ENCODE results near the gene ABCC3. TPM values are rescaled to one million over a fixed set of nuclear protein-coding genes. Genes with fewer than 3 reads are reported as not detected.
"Not testable (repeated sequence)": the region's sequence is repeated elsewhere in the genome, so short reads cannot be mapped to it uniquely, and the experiment has no call there.

Gene ABCC3
- total RNA-seq, 1 donor from 2014 or later = 5.4 TPM

GRCh38 chr17:50676065-50676975 is 41.6 kb downstream of the ABCC3 start:
- intact Hi-C loops (cut with DNase I) = no loop called here
- ATAC-seq (no peak), DNase-seq (ENCODE audit: low spot score) (peak; percentile 57)

DNA sequence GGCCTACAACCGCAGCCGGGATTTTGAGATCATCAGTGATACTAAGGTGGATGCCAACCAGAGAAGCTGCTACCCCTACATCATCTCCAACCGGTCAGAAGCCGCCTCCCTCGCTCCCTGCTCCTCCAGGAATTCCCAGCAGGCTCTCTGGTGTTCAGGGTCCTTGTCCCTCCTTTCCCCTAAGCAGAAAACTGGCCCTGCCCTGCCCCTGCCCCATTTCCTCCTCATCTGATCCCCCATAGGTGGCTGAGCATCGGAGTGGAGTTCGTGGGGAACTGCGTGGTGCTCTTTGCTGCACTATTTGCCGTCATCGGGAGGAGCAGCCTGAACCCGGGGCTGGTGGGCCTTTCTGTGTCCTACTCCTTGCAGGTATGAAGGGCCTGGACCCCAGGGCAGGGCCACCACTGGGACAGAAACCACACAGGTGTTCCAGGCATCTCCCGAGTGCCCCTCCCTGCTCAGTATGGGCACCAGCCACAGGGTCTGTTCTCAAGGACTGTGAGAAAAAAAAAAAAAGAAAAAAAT is 43.2 kb downstream of the ABCC3 start:
- DNase-seq (ENCODE audit: low spot score) (peak; percentile 40), ATAC-seq (no peak)
- intact Hi-C loops (cut with DNase I) = no loop called here

- ATAC-seq (no peak), DNase-seq (ENCODE audit: low spot score) (peak; percentile 43)
- intact Hi-C loops (cut with DNase I) = no loop called here
Observed at GRCh38 chr17:50679008-50679544, 44.4 kb downstream of the ABCC3 start.

DNA sequence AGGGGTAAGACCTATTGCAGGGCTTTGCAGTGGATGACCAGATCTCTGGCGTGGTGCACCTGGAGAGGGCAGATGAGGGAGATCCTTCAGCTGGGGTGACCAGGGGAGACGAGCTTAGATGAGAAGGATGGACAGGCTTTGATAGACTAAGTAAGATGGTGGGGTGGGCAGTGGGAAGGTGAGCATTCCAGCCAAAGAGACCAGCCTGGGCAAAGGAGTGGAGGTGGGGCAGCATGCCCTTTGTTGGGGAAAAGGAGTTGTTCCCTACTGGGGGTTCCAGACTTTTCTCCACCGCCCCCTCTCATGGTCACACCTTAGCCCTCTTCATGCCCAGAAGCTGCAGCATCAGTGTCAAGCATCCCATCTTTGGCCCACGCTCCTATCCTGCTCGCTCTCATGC is 45.4 kb downstream of the ABCC3 start:
- intact Hi-C loops (cut with DNase I) = loop anchor here (5.0 kb wide), 1 partner anchor 128 kb away; no protein-coding TSS in a partner anchor
- no peak for ATAC-seq
- no peak for DNase-seq (ENCODE audit: low spot score)

DNA sequence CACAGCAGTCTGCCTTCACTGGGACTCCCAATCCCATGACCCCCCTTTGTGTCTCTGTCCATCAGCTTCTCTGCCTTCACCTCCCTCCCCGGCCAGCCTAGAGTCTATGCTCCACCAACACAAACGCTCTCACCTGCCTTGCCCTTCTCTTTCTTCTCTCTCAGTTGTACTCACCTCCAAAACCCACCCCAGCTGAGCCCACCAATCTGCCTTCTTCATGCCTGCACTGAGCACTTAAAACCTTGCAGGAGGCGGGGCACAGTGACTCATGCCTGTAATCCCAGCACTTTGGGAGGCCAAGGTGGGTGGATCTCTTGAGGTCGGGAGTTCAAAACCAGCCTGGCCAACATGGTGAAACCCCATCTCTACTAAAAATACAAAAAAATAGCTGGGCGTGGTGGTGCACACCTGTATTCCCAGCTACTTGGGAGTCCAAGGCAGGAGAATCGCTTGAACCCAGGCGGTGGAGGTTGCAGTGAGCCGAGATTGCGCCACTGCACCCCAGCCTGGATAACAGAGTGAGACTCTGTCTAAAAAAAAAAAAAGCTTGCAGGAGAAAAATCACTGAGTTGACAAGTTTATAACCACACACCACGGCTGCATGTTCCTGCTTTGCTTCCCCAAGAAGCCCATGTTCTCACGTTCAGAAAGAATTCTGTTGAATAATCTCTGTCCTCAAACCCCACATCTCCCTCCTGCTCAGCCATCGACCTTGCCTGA is 46.0 kb downstream of the ABCC3 start:
- not testable (repeated sequence) for DNase-seq (ENCODE audit: low spot score)
- intact Hi-C loops (cut with DNase I) = loop anchor here (5.0 kb wide), 1 partner anchor 128 kb away; no protein-coding TSS in a partner anchor
- ATAC-seq = peak; percentile 41

DNA sequence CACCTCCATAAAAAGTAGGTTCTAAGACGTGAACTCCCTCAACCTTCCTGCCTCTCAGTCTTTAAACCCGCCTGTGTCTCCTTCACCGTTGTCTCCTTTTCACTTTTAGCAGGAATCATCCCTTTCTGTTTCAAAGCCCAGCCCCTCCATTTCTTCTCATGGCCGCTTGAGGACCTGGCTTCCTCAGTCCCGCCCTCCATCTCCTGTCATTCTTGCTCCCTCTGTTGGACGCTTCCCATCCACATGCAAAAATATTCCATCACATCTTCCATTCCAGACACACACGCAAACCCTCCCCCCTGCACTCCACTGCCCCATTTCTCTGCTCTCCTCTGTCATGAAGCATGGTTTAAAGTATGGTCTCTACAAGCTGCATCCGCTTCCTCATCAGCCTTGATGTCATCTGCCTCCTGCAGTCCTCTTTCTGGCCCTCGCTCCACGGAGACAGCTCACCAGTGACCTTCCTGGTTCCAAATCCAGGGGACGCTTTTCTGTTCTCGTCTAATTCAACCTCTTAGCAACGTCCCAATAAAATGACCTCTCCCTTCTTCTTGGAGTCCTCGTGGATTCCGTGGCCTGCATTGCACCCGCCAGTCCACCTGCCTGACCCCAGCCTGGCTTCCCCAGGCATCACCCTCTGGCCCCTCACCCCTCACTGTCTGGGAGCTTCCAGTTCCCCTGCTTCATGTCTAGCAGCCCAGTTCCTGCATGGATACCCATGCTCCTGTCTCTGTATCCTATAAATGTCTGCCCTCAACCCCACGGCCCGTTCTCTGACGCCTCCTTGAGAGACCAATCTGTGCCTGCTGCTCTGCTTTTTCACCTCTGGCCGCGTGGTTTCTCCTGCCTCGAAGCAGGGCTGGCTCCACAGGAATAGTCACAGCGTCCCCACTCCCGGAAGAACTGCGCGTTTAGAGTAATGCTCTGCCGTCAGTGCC is 46.9 kb downstream of the ABCC3 start:
- intact Hi-C loops (cut with DNase I) = loop anchor here (5.0 kb wide), 1 partner anchor 129 kb away; no protein-coding TSS in a partner anchor
- ATAC-seq = peak; percentile 82
- no peak for DNase-seq (ENCODE audit: low spot score)

DNA sequence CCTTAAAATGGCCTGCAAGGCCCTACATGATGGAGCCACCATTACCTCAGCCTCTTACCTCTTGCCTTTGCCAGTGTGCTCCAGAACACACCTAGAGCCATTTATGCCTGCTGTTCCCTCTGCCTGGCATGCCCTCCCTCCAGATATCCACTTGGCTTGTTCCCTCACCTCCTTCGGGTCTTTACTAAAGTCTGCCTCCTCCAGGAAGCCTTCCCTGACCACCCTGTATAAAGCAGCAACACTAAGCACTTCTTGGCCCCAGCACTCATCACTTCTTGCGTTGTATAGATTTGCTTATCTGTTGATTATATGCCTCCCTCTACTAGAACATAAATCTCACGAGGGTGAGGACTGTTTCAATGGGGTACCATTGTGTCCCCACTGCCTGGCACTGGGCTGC is 47.8 kb downstream of the ABCC3 start:
- ATAC-seq = no peak
- intact Hi-C loops (cut with DNase I) = loop anchor here (5.0 kb wide), 1 partner anchor 130 kb away; no protein-coding TSS in a partner anchor
- DNase-seq (ENCODE audit: low spot score) = no peak

DNA sequence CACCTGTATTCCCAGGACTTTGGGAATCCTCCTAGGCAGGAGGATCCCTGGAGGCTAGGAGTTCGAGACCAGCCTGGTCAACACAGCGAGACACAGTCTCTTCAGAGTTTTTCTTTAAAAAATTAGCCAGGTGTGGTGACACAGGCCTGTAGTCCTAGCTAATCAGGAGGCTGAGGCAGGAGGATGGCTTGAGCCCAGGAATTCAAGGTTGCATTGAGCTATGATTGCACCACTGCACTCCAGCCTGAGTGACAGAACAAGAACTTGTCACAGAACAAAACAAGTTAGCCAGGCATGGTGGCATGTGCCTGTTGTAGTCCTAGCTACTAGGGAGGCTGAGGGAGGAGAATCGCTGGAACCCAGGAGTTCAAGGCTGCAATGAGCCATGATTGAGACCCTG is 48.3 kb downstream of the ABCC3 start:
- DNase-seq (ENCODE audit: low spot score) (no peak), ATAC-seq (no peak)
- intact Hi-C loops (cut with DNase I) = loop anchor here (5.0 kb wide), 1 partner anchor 131 kb away; no protein-coding TSS in a partner anchor

- intact Hi-C loops (cut with DNase I) = loop anchor here (5.0 kb wide), 1 partner anchor 131 kb away; no protein-coding TSS in a partner anchor
- ATAC-seq (no peak), DNase-seq (ENCODE audit: low spot score) (no peak)
Observed at GRCh38 chr17:50683434-50684287, 49.0 kb downstream of the ABCC3 start.

DNA sequence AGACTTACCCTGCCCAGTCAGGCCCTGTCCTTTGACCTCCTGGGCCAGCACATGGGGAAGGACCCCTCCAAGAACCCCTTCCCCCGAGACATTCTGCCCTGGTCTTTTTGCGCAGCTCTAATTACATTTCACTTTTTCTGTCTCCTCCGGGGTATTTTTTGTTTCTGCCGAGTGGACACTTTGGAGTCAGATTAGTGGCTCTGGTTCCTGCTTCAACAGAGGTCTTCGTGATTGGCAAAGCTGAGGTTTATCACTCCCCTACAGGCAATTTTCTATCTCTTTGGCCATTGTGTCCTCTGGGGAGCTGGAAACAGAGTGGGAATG is 49.6 kb downstream of the ABCC3 start:
- no peak for ATAC-seq
- intact Hi-C loops (cut with DNase I) = loop anchor here (5.0 kb wide), 1 partner anchor 132 kb away; no protein-coding TSS in a partner anchor
- DNase-seq (ENCODE audit: low spot score) = no peak

GRCh38 chr17:50684612-50685333 is 50.1 kb downstream of the ABCC3 start:
- DNase-seq (ENCODE audit: low spot score) (no peak), ATAC-seq (no peak)
- intact Hi-C loops (cut with DNase I) = loop anchor here (5.0 kb wide), 1 partner anchor 132 kb away; no protein-coding TSS in a partner anchor

GRCh38 chr17:50685334-50685665 is 50.6 kb downstream of the ABCC3 start:
- intact Hi-C loops (cut with DNase I) = no loop called here
- DNase-seq (ENCODE audit: low spot score) (no peak), ATAC-seq (no peak)

DNA sequence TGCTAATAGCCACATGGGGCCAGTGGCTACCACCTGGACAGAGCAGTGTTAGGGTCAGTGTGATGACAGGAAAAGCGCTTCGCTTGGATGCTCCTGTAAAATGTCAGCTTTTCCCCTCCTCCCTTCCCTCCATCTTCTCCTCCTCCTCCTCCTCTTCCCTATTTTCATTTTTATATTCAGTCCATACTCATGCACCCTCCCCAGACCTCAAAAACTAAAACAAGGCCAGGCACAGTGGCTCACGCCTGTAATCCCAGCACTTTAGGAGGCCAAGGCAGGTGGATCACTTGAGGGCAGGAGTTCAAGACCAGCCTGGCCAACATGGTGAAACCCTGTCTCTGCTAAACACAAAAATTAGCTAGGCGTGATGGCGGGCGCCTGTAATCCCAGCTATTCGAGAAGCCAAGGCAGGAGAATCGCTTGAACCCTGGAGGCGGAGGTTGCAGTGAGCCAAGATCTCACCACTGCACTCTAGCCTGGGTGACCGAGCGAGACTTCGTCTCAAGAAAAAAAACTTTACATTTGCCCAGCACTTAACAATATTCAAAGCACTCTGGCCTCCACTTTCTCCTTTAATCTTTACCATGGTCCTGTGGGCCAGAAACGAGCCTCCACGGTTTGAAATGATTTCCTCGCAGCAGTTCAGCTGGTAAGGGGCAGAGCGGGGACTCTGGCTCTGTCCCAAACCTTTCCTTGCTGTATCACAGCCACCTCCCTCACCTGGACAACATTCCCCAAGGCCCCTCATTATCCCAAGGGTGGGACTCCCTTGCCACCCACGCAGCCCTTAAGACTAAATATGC is 51.2 kb downstream of the ABCC3 start:
- DNase-seq (ENCODE audit: low spot score) = no peak
- intact Hi-C loops (cut with DNase I) = no loop called here
- no peak for ATAC-seq

GRCh38 chr17:50686494-50687199 is 52.0 kb downstream of the ABCC3 start:
- ATAC-seq = peak; percentile 46
- no peak for DNase-seq (ENCODE audit: low spot score)
- intact Hi-C loops (cut with DNase I) = no loop called here

GRCh38 chr17:50687200-50688066 is 52.8 kb downstream of the ABCC3 start:
- ATAC-seq (peak; percentile 23), DNase-seq (ENCODE audit: low spot score) (no peak)
- intact Hi-C loops (cut with DNase I) = no loop called here
